Adrenal gland (tissue), 5 donors: ENCODE measurements around the gene CELF2.

ENCODE experiments used
- CTCF ChIP-seq, 6 experiments: fragments of 450-650 bp in 4 of 6; fragments of 200-600 bp in 2 of 6; sonication (generic) in 1 of 6; IDR thresholded peaks; 1 replicate in 5 of 6; 2 replicates in 1 of 6; pipeline versions ENCODE4 v1.5.1 to v1.8.0; 2016 to 2021; ENCODE audit warnings: antibody characterized with exemption in 6 of 6, mild to moderate bottlenecking in 2 of 6, moderate library complexity in 1 of 6
- POLR2A ChIP-seq, 2 donors: fragments of 450-650 bp; IDR thresholded peaks; one replicate each; pipeline ENCODE4 v1.6.1; 2017; ENCODE audit warnings: antibody characterized with exemption in 2 of 2, mild to moderate bottlenecking in 2 of 2, moderate library complexity in 1 of 2
- donor health status: DM: no; HTN: no; CAD: no.

- no peak for TF ChIP-seq CTCF (IDR thresholded peaks at IDR 0.05)
- TF ChIP-seq POLR2A (IDR thresholded peaks at IDR 0.05), result no peak
Observed at GRCh38 chr10:11252887-11253286, 235.2 kb downstream of the CELF2 start.
